Subcutaneous abdominal adipose tissue (tissue), 5 donors: ENCODE results near the gene PSMD11.
"Not testable (repeated sequence)": the region's sequence is repeated elsewhere in the genome, so short reads cannot be mapped to it uniquely, and the experiment has no call there.

ENCODE experiments used
- H3K27ac ChIP-seq: one replicate; pipeline ENCODE4 v1.7.0; 2013; ENCODE audit warnings: low read depth, mild to moderate bottlenecking, inconsistent platforms, low read length, moderate library complexity
- H3K27me3 ChIP-seq, 5 donors: one replicate each; pipeline ENCODE4 v1.7.0; 2013; ENCODE audit warnings: low read length in 5 of 5, inconsistent platforms in 1 of 5; ENCODE audit not compliant: control insufficient read depth in 5 of 5, insufficient read depth in 4 of 5
- H3K36me3 ChIP-seq, 5 donors: one replicate each; pipeline ENCODE4 v1.7.0; 2013; ENCODE audit warnings: low read length in 5 of 5; ENCODE audit not compliant: control insufficient read depth in 5 of 5, insufficient read depth in 5 of 5
- H3K4me1 ChIP-seq, 5 donors: one replicate each; pipeline ENCODE4 v1.7.0; 2013; ENCODE audit warnings: low read length in 5 of 5, mild to moderate bottlenecking in 3 of 5, moderate library complexity in 1 of 5; ENCODE audit not compliant: control insufficient read depth in 5 of 5, insufficient read depth in 5 of 5
- H3K4me3 ChIP-seq, 5 donors: one replicate each; pipeline ENCODE4 v1.7.0; 2013; ENCODE audit warnings: low read length in 5 of 5, low read depth in 1 of 5
- H3K9ac ChIP-seq, 5 donors: one replicate each; pipeline ENCODE4 v1.7.0; 2013; ENCODE audit warnings: low read length in 5 of 5, mild to moderate bottlenecking in 4 of 5, moderate library complexity in 3 of 5
- H3K9me3 ChIP-seq, 5 donors: one replicate each; pipeline ENCODE4 v1.7.0; 2013; ENCODE audit warnings: low read length in 5 of 5; ENCODE audit not compliant: control insufficient read depth in 5 of 5
- donor health status: healthy.
- donor health status: healthy.
- donor health status: healthy.
- donor health status: healthy.
- donor health status: healthy.

The PSMD11 gene

GRCh38 chr17:32445497-32445896, 1.2 kb downstream of the PSMD11 start:
- peak overlapping the region; percentile 95 for H3K27ac ChIP-seq
- H3K27me3 ChIP-seq, result no peaks in the 10 kb centered on the region
- no peaks in the 10 kb centered on the region for H3K9me3 ChIP-seq
- peak overlapping the region; percentile 92 to 99 (median 94) for H3K4me3 ChIP-seq
- peak overlapping the region in 4 of 5 donors; percentile 98 to 99 (median 99) for H3K9ac ChIP-seq
- peaks cover 12 to 27% (median 15%) of the 10 kb centered on the region in 5 donors for H3K36me3 ChIP-seq
- peaks cover 5 to 26% (median 21%) of the 10 kb centered on the region in 5 donors for H3K4me1 ChIP-seq

- Histone ChIP-seq H3K36me3 (peaks cover 12 to 32% (median 20%) of the 10 kb centered on the region in 5 donors), H3K9me3 (no peaks in the 10 kb centered on the region), H3K4me1 (peaks cover 5 to 26% (median 21%) of the 10 kb centered on the region in 5 donors), H3K4me3 (peak overlapping the region in 4 of 5 donors; percentile 92 to 99 (median 94)), H3K27me3 (no peaks in the 10 kb centered on the region), H3K27ac (peak overlapping the region; percentile 95), H3K9ac (peak overlapping the region in 4 of 5 donors; percentile 98 to 99 (median 99))
Measured at GRCh38 chr17:32445971-32446370, 1.7 kb downstream of the PSMD11 start.

DNA sequence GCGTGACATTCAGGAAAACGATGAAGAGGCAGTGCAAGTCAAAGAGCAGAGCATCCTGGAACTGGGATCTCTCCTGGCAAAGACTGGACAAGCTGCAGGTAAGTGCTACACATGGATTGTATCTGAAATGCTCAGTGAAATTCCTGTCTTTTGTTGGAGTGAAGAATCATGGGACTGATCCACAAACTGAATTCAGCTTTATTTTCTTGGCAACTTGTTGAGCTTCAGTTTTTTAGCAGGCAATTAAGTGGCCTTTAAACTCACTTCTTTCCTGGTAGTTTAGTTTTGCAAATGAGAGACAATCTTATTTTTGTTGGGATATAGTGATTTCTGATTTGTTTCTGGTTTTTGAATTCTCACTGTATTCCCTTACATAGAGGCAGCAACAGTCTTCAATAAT, 2.6 kb downstream of the PSMD11 start:
- Histone ChIP-seq H3K4me1 (peaks cover 5 to 26% (median 21%) of the 10 kb centered on the region in 5 donors), H3K4me3 (no peak overlapping the region), H3K9me3 (no peaks in the 10 kb centered on the region), H3K9ac (no peak overlapping the region), H3K36me3 (peaks cover 12 to 41% (median 29%) of the 10 kb centered on the region in 5 donors), H3K27me3 (no peaks in the 10 kb centered on the region), H3K27ac (no peak overlapping the region)

GRCh38 chr17:32449963-32450362, 5.7 kb downstream of the PSMD11 start:
- Histone ChIP-seq H3K9me3 (no peaks in the 10 kb centered on the region), H3K27me3 (no peaks in the 10 kb centered on the region), H3K4me3 (no peak overlapping the region), H3K9ac (no peak overlapping the region), H3K4me1 (peaks cover 5 to 22% (median 16%) of the 10 kb centered on the region in 5 donors), H3K36me3 (peaks cover 41 to 70% (median 52%) of the 10 kb centered on the region in 5 donors), H3K27ac (no peak overlapping the region)

DNA sequence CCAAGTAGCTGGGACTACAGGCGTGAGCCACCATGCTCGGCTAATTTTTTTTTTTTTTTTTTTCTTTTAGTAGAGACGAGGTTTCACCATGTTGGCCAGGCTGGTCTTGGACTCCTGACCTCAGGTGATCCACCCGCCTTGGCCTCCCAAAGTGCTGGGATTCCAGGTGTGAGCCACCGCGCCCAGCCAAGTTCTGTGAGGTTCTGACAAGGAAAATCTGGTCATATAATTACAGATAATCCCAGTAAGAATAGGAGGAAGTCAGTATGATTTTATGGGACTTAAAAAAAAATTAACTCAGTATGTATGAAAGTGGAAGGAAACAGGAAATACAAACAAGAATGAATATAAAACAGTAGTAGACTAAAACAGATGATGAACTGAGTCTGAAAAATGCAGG, 6.1 kb downstream of the PSMD11 start:
- H3K9ac ChIP-seq, H3K27me3 ChIP-seq, H3K9me3 ChIP-seq, H3K27ac ChIP-seq, H3K4me3 ChIP-seq: not testable (repeated sequence)
- H3K36me3 ChIP-seq, result peaks cover 45 to 74% (median 56%) of the 10 kb centered on the region in 5 donors
- H3K4me1 ChIP-seq, result peaks cover 5 to 17% (median 12%) of the 10 kb centered on the region in 5 donors

- H3K9ac ChIP-seq, result no peak overlapping the region
- H3K27ac ChIP-seq, result no peak overlapping the region
- H3K4me1 ChIP-seq, result peaks cover 0 to 2% (median 0%) of the 10 kb centered on the region in 5 donors
- no peak overlapping the region for H3K4me3 ChIP-seq
- H3K27me3 ChIP-seq, result no peaks in the 10 kb centered on the region
- H3K9me3 ChIP-seq, result no peaks in the 10 kb centered on the region
- peaks cover 47 to 83% (median 63%) of the 10 kb centered on the region in 5 donors for H3K36me3 ChIP-seq
Measured at GRCh38 chr17:32451879-32452278, 7.6 kb downstream of the PSMD11 start.

- peaks cover 47 to 85% (median 65%) of the 10 kb centered on the region in 5 donors for H3K36me3 ChIP-seq
- no peak overlapping the region for H3K9ac ChIP-seq
- no peaks in the 10 kb centered on the region for H3K9me3 ChIP-seq
- H3K4me1 ChIP-seq, result peaks cover 0 to 2% (median 0%) of the 10 kb centered on the region in 5 donors
- no peak overlapping the region for H3K27ac ChIP-seq
- no peak overlapping the region for H3K4me3 ChIP-seq
- no peaks in the 10 kb centered on the region for H3K27me3 ChIP-seq
Measured at GRCh38 chr17:32452281-32452680, 8.0 kb downstream of the PSMD11 start.

GRCh38 chr17:32453370-32453769, 9.1 kb downstream of the PSMD11 start:
- no peaks in the 10 kb centered on the region for H3K9me3 ChIP-seq
- peaks cover 0 to 2% (median 0%) of the 10 kb centered on the region in 5 donors for H3K4me1 ChIP-seq
- H3K27ac ChIP-seq, result no peak overlapping the region
- H3K9ac ChIP-seq, result no peak overlapping the region
- H3K4me3 ChIP-seq, result no peak overlapping the region
- no peaks in the 10 kb centered on the region for H3K27me3 ChIP-seq
- H3K36me3 ChIP-seq, result peaks cover 49 to 86% (median 72%) of the 10 kb centered on the region in 5 donors

DNA sequence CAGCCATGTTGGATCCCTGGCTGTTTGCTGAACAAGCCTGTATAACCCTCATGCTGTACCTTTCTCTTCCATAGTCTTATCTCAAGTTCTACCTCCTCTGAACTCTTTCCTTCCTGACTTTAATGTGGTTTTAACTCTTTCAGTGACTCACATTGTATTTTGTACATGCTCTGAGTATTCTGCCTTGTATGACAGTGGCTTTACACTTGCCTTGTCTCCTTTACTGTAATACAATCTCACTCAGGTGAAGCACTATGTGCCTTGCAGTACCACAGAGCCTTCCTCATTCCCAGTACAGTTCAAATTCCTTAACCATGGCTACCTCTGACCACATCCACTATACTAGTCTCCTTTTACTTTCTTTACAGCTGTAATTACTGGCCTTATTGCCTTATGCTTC, 14.1 kb downstream of the PSMD11 start:
- peaks cover 35 to 77% (median 64%) of the 10 kb centered on the region in 5 donors for H3K36me3 ChIP-seq
- no peak overlapping the region for H3K9ac ChIP-seq
- H3K4me1 ChIP-seq, result peaks cover 0 to 2% (median 0%) of the 10 kb centered on the region in 5 donors
- H3K27ac ChIP-seq, result no peak overlapping the region
- H3K9me3 ChIP-seq, result no peaks in the 10 kb centered on the region
- H3K27me3 ChIP-seq, result no peaks in the 10 kb centered on the region
- H3K4me3 ChIP-seq, result no peak overlapping the region

DNA sequence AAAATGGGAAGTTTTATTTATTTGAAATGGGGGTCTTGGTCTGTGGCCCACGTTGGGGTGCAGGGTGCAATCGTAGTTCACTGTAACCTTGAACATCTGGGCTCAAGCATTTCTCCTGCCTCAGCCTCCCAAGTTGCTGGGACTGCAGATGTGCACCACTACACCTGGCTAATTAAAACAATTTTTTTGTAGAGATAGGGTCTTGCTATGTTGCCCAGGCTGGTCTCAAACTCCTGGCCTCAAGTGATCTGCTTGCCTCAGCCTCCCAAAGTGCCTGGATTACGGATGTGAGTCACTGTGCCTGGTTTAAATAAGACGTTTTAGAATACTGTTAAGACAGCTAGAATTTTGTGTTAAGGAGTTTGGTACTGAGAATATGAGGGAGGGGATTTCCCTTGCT, 15.7 kb downstream of the PSMD11 start:
- H3K36me3 ChIP-seq, result peaks cover 31 to 75% (median 60%) of the 10 kb centered on the region in 5 donors
- no peak overlapping the region for H3K27ac ChIP-seq
- H3K9ac ChIP-seq, result no peak overlapping the region
- H3K4me3 ChIP-seq, result no peak overlapping the region
- no peaks in the 10 kb centered on the region for H3K27me3 ChIP-seq
- no peaks in the 10 kb centered on the region for H3K4me1 ChIP-seq
- no peaks in the 10 kb centered on the region for H3K9me3 ChIP-seq
